A549 (cell line): ENCODE measurements around the gene ZFP28. TPM values are rescaled to one million over a fixed set of nuclear protein-coding genes. Genes with fewer than 3 reads are reported as not detected.

Experiments
- ATAC-seq, 2 experiments: fragments of 200-7000 bp in 1 of 2; fragments of >200 bp in 1 of 2; cut with Nextera tagmentation in 1 of 2; cut with Tn5 transposase in 1 of 2; 3 replicates each; pipeline versions ENCODE4 v1.8.0 to v1.9.1; 2018 to 2020; ENCODE audit warnings: mild to moderate bottlenecking in 1 of 2, moderate library complexity in 1 of 2
- CTCF ChIA-PET: fragments of 300-600 bp; sonication (Branson Sonifier 250); formaldehyde crosslinking; extraction: SDS; loops from one replicate; lab custom pipeline; 2021; ENCODE audit warnings: antibody characterized with exemption, inconsistent platforms; lab: Yijun Ruan, JAX
- POLR2A ChIA-PET: fragments of 350-600 bp; formaldehyde crosslinking; extraction: SDS; loops from one replicate; lab custom pipeline; 2021; ENCODE audit warnings: antibody characterized with exemption, inconsistent platforms; lab: Yijun Ruan, JAX
- DNase-seq, 2 experiments: peaks; one replicate each; pipeline versions ENCODE4 v3.0.0 to v3.0.0-alpha.2; 2011 to 2016; ENCODE audit warnings: low read depth in 1 of 2, low spot score in 1 of 2
- FAIRE-seq: peaks from 2 replicates; lab custom pipeline; 2011; peaks lifted over from hg19 to GRCh38; lab: Jason Lieb, UNC
- H3K27ac ChIP-seq, 2 experiments: fragments of >200 bp; sonication (Bioruptor Twin); formaldehyde crosslinking; 3 replicates each; pipeline ENCODE4 v1.5.1; 2016 to 2017
- H3K4me1 ChIP-seq: fragments of >200 bp; sonication (Bioruptor Twin); formaldehyde crosslinking; 3 replicates; pipeline ENCODE4 v1.6.1; 2016
- H3K4me2 ChIP-seq: fragments of >200 bp; sonication (Bioruptor Twin); formaldehyde crosslinking; 3 replicates; pipeline ENCODE4 v1.6.1; 2016
- H3K4me3 ChIP-seq: fragments of >200 bp; sonication (Bioruptor Twin); formaldehyde crosslinking; 3 replicates; pipeline ENCODE4 v1.5.1; 2016
- H3K9me3 ChIP-seq: fragments of >200 bp; sonication (Bioruptor Twin); formaldehyde crosslinking; 3 replicates; pipeline ENCODE4 v1.6.1; 2016
- BHLHE40 ChIP-seq: IDR thresholded peaks from 2 replicates; pipeline ENCODE4 v1.6.1; 2012; ENCODE audit warnings: low read depth, low read length, inconsistent platforms
- CBX2 ChIP-seq: fragments of 200-600 bp; sonication (generic); IDR thresholded peaks from 2 replicates; pipeline ENCODE4 v1.6.1; 2016; ENCODE audit warnings: low read depth, mild to moderate bottlenecking, borderline replicate concordance
- EHF ChIP-seq: fragments of 250-450 bp; sonication (Bioruptor Pico); IDR thresholded peaks from 2 replicates; pipeline ENCODE4 v1.5.0; 2020; ENCODE audit warnings: mild to moderate bottlenecking
- EHMT2 ChIP-seq: fragments of 200-600 bp; sonication (generic); IDR thresholded peaks from 2 replicates; pipeline ENCODE4 v1.6.1; 2016; ENCODE audit warnings: antibody characterized with exemption, low read depth, mild to moderate bottlenecking, moderate library complexity
- EP300 ChIP-seq, 2 experiments: fragments of >200 bp; sonication (Bioruptor Twin); formaldehyde crosslinking; IDR thresholded peaks; 2 replicates in 1 of 2; 3 replicates in 1 of 2; pipeline ENCODE4 v1.6.1; 2016 to 2017
- FOSL2 ChIP-seq, 2 experiments: fragments of 450-650 bp in 1 of 2; fragments of >200 bp in 1 of 2; sonication (Bioruptor Twin) in 1 of 2; formaldehyde crosslinking; IDR thresholded peaks; 2 replicates each; pipeline versions ENCODE4 v1.5.0 to v1.6.1; 2016 to 2020; ENCODE audit warnings: mild to moderate bottlenecking in 1 of 2, moderate library complexity in 1 of 2
- FOXS1 ChIP-seq: fragments of 250-450 bp; sonication (Bioruptor Pico); IDR thresholded peaks from 2 replicates; pipeline ENCODE4 v1.5.0; 2020; ENCODE audit warnings: mild to moderate bottlenecking, moderate library complexity
- HOXA7 ChIP-seq: fragments of 250-450 bp; sonication (Bioruptor Pico); IDR thresholded peaks from 2 replicates; pipeline ENCODE4 v1.5.0; 2020; ENCODE audit warnings: mild to moderate bottlenecking, moderate library complexity
- HOXB13 ChIP-seq: fragments of 250-450 bp; sonication (Bioruptor Pico); IDR thresholded peaks from 2 replicates; pipeline ENCODE4 v1.5.0; 2020; ENCODE audit warnings: low read depth, mild to moderate bottlenecking, moderate library complexity
- JUN ChIP-seq, 2 experiments: fragments of >200 bp; sonication (Bioruptor Twin); formaldehyde crosslinking; IDR thresholded peaks; 2 replicates in 1 of 2; 3 replicates in 1 of 2; pipeline ENCODE4 v1.6.1; 2016 to 2017
- JUNB ChIP-seq: fragments of >200 bp; sonication (Bioruptor Twin); formaldehyde crosslinking; IDR thresholded peaks from 2 replicates; pipeline ENCODE4 v1.6.1; 2016
- MAFK ChIP-seq: fragments of 450-650 bp; IDR thresholded peaks from 2 replicates; pipeline ENCODE4 v1.6.1; 2014; ENCODE audit not compliant: partially characterized antibody
- MYC ChIP-seq: IDR thresholded peaks from 2 replicates; pipeline ENCODE4 v1.6.1; 2012; ENCODE audit warnings: mild to moderate bottlenecking, inconsistent platforms, low read length, improper control_type of control experiment, borderline replicate concordance
- NR3C1 ChIP-seq: fragments of >200 bp; sonication (Bioruptor Twin); formaldehyde crosslinking; IDR thresholded peaks from 3 replicates; pipeline ENCODE4 v1.6.1; 2017
- PHF8 ChIP-seq: fragments of 200-600 bp; sonication (generic); IDR thresholded peaks from 2 replicates; pipeline ENCODE4 v1.6.1; 2016; ENCODE audit warnings: low read depth, mild to moderate bottlenecking, antibody characterized with exemption, moderate library complexity, borderline replicate concordance
- POLR2A ChIP-seq: IDR thresholded peaks from 2 replicates; pipeline ENCODE4 v1.6.1; 2012; ENCODE audit warnings: mild to moderate bottlenecking, low read length
- RAD21 ChIP-seq, 2 experiments: fragments of >200 bp in 1 of 2; sonication (Bioruptor Twin) in 1 of 2; formaldehyde crosslinking in 1 of 2; IDR thresholded peaks in 1 of 2; conservative IDR thresholded peaks in 1 of 2; 2 replicates in 1 of 2; 3 replicates in 1 of 2; pipeline ENCODE4 v1.6.1; 2012 to 2018; ENCODE audit warnings: inconsistent platforms in 1 of 2
- RCOR1 ChIP-seq: fragments of 150-350 bp; IDR thresholded peaks from 2 replicates; pipeline ENCODE4 v1.6.1; 2014; ENCODE audit warnings: antibody characterized with exemption, low read length, low read depth
- RFX5 ChIP-seq: fragments of 450-650 bp; IDR thresholded peaks from 2 replicates; pipeline ENCODE4 v1.7.1; 2014; ENCODE audit warnings: antibody characterized with exemption, mild to moderate bottlenecking, moderate library complexity
- ZC3H11A ChIP-seq: fragments of 450-650 bp; IDR thresholded peaks from 2 replicates; pipeline ENCODE4 v1.6.1; 2014; ENCODE audit warnings: antibody characterized with exemption, mild to moderate bottlenecking
- ZNF302 ChIP-seq: fragments of 250-450 bp; sonication (Bioruptor Pico); IDR thresholded peaks from 2 replicates; pipeline ENCODE4 v1.9.0; 2021; ENCODE audit warnings: inconsistent platforms, mild to moderate bottlenecking, moderate library complexity
- WGBS: methylation state at CpG from one replicate; pipeline ENCODE4 v1.1.6; 2017; ENCODE audit errors: missing lambda C conversion rate; 5-methylcytosine and 5-hydroxymethylcytosine counted together
- polyA plus RNA-seq, 4 experiments: library from polyadenylated mRNA; depleted of rRNA in 3 of 4; stranded (reverse); fragments of >200 nt; fragmentation: RNase III in 1 of 4; extraction: RNeasy Plus Mini Kit Qiagen cat#74134 plus additional on column Dnase treatment in 1 of 4; gene quantifications; 2 replicates in 3 of 4; 3 replicates in 1 of 4; pipeline ENCODE4 v1.2.3, GENCODE V29; 2011 to 2017
- TF ChIP-seq, protein P1 (sequence below): IDR thresholded peaks from 2 replicates; pipeline ENCODE4 v1.6.1; 2012
- TF ChIP-seq, protein P2 (sequence below): IDR thresholded peaks from 2 replicates; pipeline ENCODE4 v1.6.1; 2012; ENCODE audit warnings: low read depth, borderline replicate concordance
- TF ChIP-seq, protein P3 (sequence below): fragments of 200-600 bp; sonication (generic); IDR thresholded peaks from 2 replicates; pipeline ENCODE4 v1.6.1; 2016; ENCODE audit warnings: antibody characterized with exemption, mild to moderate bottlenecking, moderate library complexity
- TF ChIP-seq, protein P4 (sequence below): fragments of 450-650 bp; IDR thresholded peaks from 2 replicates; pipeline ENCODE4 v1.6.1; 2014; ENCODE audit warnings: antibody characterized with exemption
- TF ChIP-seq, protein P5 (sequence below): fragments of 150-350 bp; IDR thresholded peaks from 2 replicates; pipeline ENCODE4 v1.6.1; 2014; ENCODE audit warnings: low read depth, mild to moderate bottlenecking, low read length
- TF ChIP-seq, protein P6 (sequence below): fragments of 250-450 bp; sonication (Bioruptor Pico); IDR thresholded peaks from 2 replicates; pipeline ENCODE4 v1.5.0; 2021; ENCODE audit warnings: mild to moderate bottlenecking, moderate library complexity, borderline replicate concordance

ZFP28 gene
- polyA plus RNA-seq, 2 of the 4 experiments (the other 2 are of a cell fraction): 2.4 to 7.9 TPM

DNA sequence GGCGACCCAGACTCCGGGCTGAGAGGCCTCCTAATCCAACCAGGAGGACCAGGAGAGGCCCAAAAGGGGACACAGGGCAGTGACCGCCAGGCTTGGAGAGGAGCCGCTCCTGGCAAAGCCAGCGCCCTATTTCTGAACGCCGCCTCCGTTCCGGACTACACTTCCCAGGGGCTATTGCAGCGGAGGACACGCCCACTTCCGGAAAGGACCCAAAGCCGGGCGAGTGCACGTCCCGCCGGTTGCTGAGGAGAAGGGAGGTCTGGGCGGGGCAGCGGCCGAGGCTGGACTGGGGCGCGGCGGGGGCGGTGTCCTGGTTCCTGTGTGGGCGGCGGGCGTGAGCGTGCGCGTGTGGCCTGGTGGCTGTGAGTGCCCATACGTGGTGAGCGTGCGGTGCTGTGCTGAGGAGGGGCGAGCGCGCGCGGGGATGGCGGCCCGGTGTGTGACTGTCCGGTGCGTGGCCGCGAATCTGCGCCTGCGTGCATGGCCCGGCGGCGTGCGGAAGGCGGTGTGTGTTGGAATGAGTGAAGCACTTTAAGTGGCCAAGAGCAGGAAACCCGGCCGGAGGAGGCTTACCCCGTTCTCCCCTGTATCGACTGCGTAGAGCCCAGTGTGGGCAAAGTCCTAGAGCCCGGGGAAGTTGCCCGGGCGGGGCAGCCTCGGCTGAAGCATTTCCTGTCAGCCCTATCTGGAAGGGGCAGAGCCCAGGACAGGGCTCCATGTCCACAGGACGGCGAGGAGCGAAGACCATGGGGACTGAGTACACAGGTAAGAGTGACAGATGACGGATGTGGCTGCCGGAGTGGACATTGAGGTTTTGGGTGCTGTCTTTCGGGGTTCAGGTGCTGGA lies 28.7 kb downstream of the ZFP28 start, which contains the start of gene ZNF470:
TSS of gene ZNF470 (plus strand) at position 195 of the 847 bp plus-strand sequence. CDS start 2,844 bp downstream, outside the sequence.
- DNase-seq (peak; percentile 87 to 93), ATAC-seq (peak; percentile 98 to 99), FAIRE-seq (no peak)
- Histone ChIP-seq H3K4me2 (peak within 1 kb of the TSS; percentile 50), H3K4me1 (no peaks in the 10 kb centered on the region), H3K27ac (peak within 1 kb of the TSS; percentile 64 to 84), H3K4me3 (peak within 1 kb of the TSS; percentile 63), H3K9me3 (peaks cover 95% of the 10 kb centered on the region)
- TF ChIP-seq EHMT2: no peak
- TF ChIP-seq, protein P1, sequence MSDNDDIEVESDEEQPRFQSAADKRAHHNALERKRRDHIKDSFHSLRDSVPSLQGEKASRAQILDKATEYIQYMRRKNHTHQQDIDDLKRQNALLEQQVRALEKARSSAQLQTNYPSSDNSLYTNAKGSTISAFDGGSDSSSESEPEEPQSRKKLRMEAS: peak; percentile 90
- no peak for TF ChIP-seq JUNB
- peak; percentile 57; the same call in 1 of the 2 replicates for TF ChIP-seq POLR2A
- no peak for TF ChIP-seq CBX2
- TF ChIP-seq, protein P2, sequence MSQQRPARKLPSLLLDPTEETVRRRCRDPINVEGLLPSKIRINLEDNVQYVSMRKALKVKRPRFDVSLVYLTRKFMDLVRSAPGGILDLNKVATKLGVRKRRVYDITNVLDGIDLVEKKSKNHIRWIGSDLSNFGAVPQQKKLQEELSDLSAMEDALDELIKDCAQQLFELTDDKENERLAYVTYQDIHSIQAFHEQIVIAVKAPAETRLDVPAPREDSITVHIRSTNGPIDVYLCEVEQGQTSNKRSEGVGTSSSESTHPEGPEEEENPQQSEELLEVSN: peak; percentile 64
- TF ChIP-seq MAFK: no peak
- TF ChIP-seq JUN (IDR thresholded peaks at IDR 0.05): peak in 1 of 2 experiments; percentile 46; a peak in 2 of 5 replicates
- 0 out of 2 replicates have a peak, but pooled peaks have one; percentile 33 for TF ChIP-seq RFX5
- TF ChIP-seq, protein P3, sequence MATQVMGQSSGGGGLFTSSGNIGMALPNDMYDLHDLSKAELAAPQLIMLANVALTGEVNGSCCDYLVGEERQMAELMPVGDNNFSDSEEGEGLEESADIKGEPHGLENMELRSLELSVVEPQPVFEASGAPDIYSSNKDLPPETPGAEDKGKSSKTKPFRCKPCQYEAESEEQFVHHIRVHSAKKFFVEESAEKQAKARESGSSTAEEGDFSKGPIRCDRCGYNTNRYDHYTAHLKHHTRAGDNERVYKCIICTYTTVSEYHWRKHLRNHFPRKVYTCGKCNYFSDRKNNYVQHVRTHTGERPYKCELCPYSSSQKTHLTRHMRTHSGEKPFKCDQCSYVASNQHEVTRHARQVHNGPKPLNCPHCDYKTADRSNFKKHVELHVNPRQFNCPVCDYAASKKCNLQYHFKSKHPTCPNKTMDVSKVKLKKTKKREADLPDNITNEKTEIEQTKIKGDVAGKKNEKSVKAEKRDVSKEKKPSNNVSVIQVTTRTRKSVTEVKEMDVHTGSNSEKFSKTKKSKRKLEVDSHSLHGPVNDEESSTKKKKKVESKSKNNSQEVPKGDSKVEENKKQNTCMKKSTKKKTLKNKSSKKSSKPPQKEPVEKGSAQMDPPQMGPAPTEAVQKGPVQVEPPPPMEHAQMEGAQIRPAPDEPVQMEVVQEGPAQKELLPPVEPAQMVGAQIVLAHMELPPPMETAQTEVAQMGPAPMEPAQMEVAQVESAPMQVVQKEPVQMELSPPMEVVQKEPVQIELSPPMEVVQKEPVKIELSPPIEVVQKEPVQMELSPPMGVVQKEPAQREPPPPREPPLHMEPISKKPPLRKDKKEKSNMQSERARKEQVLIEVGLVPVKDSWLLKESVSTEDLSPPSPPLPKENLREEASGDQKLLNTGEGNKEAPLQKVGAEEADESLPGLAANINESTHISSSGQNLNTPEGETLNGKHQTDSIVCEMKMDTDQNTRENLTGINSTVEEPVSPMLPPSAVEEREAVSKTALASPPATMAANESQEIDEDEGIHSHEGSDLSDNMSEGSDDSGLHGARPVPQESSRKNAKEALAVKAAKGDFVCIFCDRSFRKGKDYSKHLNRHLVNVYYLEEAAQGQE: no peak
- ChIA-PET CTCF (no interaction called here), POLR2A (interaction anchor here (0.9 kb wide), 1 partner anchor 27 kb away, joined by 7 read pairs; the partner anchor contains the start of gene ZNF71)
- WGBS: 24% methylated on average over 52 of the region's 66 CpGs

DNA sequence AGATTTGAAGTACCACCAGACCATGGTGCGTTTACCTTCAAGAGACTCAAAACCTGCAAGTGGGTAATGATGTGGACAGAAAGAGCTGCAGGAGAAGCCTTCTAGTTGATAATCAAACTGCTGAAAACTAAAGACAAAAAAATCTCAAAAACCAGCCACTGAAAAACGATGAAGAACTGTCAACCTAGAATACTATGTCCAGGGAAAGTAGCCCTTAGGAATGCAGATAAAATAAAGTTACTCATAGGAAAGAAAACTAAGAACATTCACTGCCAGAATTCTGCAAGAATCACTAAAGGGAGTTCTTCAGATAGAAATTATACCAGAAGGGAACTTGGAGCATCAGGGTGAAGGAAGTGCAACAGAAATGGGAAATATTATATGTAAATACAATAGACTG lies 33.8 kb downstream of the ZFP28 start:
- Histone ChIP-seq H3K4me2 (no peak overlapping the region), H3K4me3 (no peak overlapping the region), H3K4me1 (no peaks in the 10 kb centered on the region), H3K27ac (no peak overlapping the region), H3K9me3 (peaks cover 98% of the 10 kb centered on the region)
- TF ChIP-seq RCOR1 (no peak), RAD21 (conservative IDR thresholded peaks at IDR 0.05 in 1 of 2, IDR thresholded peaks at IDR 0.05 in 1 of 2) (no peak), HOXA7 (CRISPR knock-in tag) (no peak), EHF (CRISPR knock-in tag) (no peak), BHLHE40 (no peak), ZC3H11A (no peak), MYC (no peak), FOXS1 (CRISPR knock-in tag) (no peak), EP300 (IDR thresholded peaks at IDR 0.05) (no peak), NR3C1 (no peak), HOXB13 (no peak), FOSL2 (IDR thresholded peaks at IDR 0.05) (no peak), FOSL2 (CRISPR knock-in tag; IDR thresholded peaks at IDR 0.05) (no peak), ZNF302 (CRISPR knock-in tag) (no peak), PHF8 (no peak)
- TF ChIP-seq, protein P4, sequence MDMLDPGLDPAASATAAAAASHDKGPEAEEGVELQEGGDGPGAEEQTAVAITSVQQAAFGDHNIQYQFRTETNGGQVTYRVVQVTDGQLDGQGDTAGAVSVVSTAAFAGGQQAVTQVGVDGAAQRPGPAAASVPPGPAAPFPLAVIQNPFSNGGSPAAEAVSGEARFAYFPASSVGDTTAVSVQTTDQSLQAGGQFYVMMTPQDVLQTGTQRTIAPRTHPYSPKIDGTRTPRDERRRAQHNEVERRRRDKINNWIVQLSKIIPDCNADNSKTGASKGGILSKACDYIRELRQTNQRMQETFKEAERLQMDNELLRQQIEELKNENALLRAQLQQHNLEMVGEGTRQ: no peak
- TF ChIP-seq, protein P5, sequence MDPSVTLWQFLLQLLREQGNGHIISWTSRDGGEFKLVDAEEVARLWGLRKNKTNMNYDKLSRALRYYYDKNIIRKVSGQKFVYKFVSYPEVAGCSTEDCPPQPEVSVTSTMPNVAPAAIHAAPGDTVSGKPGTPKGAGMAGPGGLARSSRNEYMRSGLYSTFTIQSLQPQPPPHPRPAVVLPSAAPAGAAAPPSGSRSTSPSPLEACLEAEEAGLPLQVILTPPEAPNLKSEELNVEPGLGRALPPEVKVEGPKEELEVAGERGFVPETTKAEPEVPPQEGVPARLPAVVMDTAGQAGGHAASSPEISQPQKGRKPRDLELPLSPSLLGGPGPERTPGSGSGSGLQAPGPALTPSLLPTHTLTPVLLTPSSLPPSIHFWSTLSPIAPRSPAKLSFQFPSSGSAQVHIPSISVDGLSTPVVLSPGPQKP: no peak
- TF ChIP-seq, protein P6, sequence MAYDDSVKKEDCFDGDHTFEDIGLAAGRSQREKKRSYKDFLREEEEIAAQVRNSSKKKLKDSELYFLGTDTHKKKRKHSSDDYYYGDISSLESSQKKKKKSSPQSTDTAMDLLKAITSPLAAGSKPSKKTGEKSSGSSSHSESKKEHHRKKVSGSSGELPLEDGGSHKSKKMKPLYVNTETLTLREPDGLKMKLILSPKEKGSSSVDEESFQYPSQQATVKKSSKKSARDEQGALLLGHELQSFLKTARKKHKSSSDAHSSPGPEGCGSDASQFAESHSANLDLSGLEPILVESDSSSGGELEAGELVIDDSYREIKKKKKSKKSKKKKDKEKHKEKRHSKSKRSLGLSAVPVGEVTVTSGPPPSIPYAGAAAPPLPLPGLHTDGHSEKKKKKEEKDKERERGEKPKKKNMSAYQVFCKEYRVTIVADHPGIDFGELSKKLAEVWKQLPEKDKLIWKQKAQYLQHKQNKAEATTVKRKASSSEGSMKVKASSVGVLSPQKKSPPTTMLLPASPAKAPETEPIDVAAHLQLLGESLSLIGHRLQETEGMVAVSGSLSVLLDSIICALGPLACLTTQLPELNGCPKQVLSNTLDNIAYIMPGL (CRISPR knock-in tag): no peak
- TF ChIP-seq, protein P1: no peak
- CTCF ChIA-PET: interaction anchor here (0.6 kb wide), 1 partner anchor 86 kb away, joined by 3 read pairs; no protein-coding TSS in a partner anchor
- DNase-seq (no peak), FAIRE-seq (no peak), ATAC-seq (no peak)
- 41% methylated on average over 2 of the region's 2 CpGs for WGBS
- POLR2A ChIA-PET: no interaction called here
